Stomach (tissue), 4 donors: ENCODE measurements around the gene CARD14.

Experiments
- CTCF ChIP-seq, 7 experiments: fragments of 450-650 bp in 4 of 7; fragments of 200-600 bp in 3 of 7; sonication (generic) in 3 of 7; IDR thresholded peaks; one replicate each; pipeline ENCODE4 v1.5.1; 2016 to 2019; ENCODE audit warnings: antibody characterized with exemption in 7 of 7, control low read depth in 2 of 7, mild to moderate bottlenecking in 1 of 7
- EP300 ChIP-seq: sonication (generic); formaldehyde crosslinking; IDR thresholded peaks from one replicate; pipeline ENCODE4 v1.6.1; 2017; ENCODE audit warnings: antibody characterized with exemption
- POLR2A ChIP-seq, 4 donors: fragments of 450-650 bp; IDR thresholded peaks; one replicate each; pipeline ENCODE4 v1.6.1; 2016; ENCODE audit warnings: antibody characterized with exemption in 4 of 4, control low read depth in 2 of 4, mild to moderate bottlenecking in 1 of 4, moderate library complexity in 1 of 4
- POLR2AphosphoS5 ChIP-seq, 3 donors: sonication (generic); formaldehyde crosslinking; IDR thresholded peaks; one replicate each; pipeline ENCODE4 v1.6.1; 2016; ENCODE audit warnings: antibody characterized with exemption in 3 of 3

- no peak for TF ChIP-seq POLR2AphosphoS5 (IDR thresholded peaks at IDR 0.05)
- TF ChIP-seq CTCF (IDR thresholded peaks at IDR 0.05) = no peak
- TF ChIP-seq EP300 = no peak
- TF ChIP-seq POLR2A (IDR thresholded peaks at IDR 0.05) = no peak
Observed at GRCh38 chr17:80146121-80147034, 23.5 kb upstream of the CARD14 start.
